Aorta (tissue), 5 donors: ENCODE measurements around the gene RAET1L. TPM values are rescaled to one million over a fixed set of nuclear protein-coding genes. Genes with fewer than 3 reads are reported as not detected.

Experiments
- ATAC-seq: fragments of 200-7000 bp; cut with Tn5 transposase; one replicate; pipeline ENCODE4 v1.9.1; 2022; ENCODE audit warnings: moderate library complexity; ENCODE audit not compliant: low FRiP score
- DNase-seq, 2 donors: peaks; one replicate each; pipeline ENCODE4 v3.0.0-alpha.2; 2020
- H3K27ac ChIP-seq, 2 donors: one replicate each; pipeline ENCODE4 v1.5.1; 2013; ENCODE audit warnings: low read length in 2 of 2, mild to moderate bottlenecking in 2 of 2, moderate library complexity in 2 of 2, control low read depth in 1 of 2, inconsistent platforms in 1 of 2, low read depth in 1 of 2
- H3K27me3 ChIP-seq, 2 donors: one replicate each; pipeline ENCODE4 v1.6.1; 2013; ENCODE audit warnings: control low read depth in 1 of 2, low read length in 1 of 2, mild to moderate bottlenecking in 1 of 2, moderate library complexity in 1 of 2; ENCODE audit not compliant: insufficient read depth in 2 of 2, control insufficient read depth in 1 of 2
- H3K36me3 ChIP-seq, 2 donors: one replicate each; pipeline ENCODE4 v1.6.1; 2013; ENCODE audit warnings: control low read depth in 1 of 2, low read length in 1 of 2, mild to moderate bottlenecking in 1 of 2; ENCODE audit not compliant: insufficient read depth in 2 of 2, control insufficient read depth in 1 of 2
- H3K4me1 ChIP-seq, 2 donors: one replicate each; pipeline ENCODE4 v1.6.1; 2013; ENCODE audit warnings: low read length in 2 of 2, control low read depth in 1 of 2, mild to moderate bottlenecking in 1 of 2, moderate library complexity in 1 of 2; ENCODE audit not compliant: insufficient read depth in 2 of 2, control insufficient read depth in 1 of 2
- H3K4me3 ChIP-seq, 2 donors: one replicate each; pipeline ENCODE4 v1.5.1; 2013; ENCODE audit warnings: low read length in 2 of 2, control low read depth in 1 of 2, mild to moderate bottlenecking in 1 of 2
- H3K9me3 ChIP-seq: one replicate; pipeline ENCODE4 v1.6.1; 2013; ENCODE audit warnings: mild to moderate bottlenecking, low read length; ENCODE audit not compliant: control insufficient read depth
- WGBS, 2 donors: extraction: QIAGEN DNeasy Blood & Tissue Kit; methylation state at CpG; one replicate each; pipeline ENCODE4 v1.1.7; 2013; 5-methylcytosine and 5-hydroxymethylcytosine counted together
- intact Hi-C, 2 donors: fragments of 100-400 bp; cut with DNase I; formaldehyde crosslinking; loops; one replicate each; pipeline versions ENCODE4 v1.14.2 to v1.15.0; 2022
- polyA plus RNA-seq, 2 donors: library from polyadenylated mRNA; stranded (reverse); fragments of 200-250 nt; gene quantifications; one replicate each; pipeline ENCODE4 v1.2.3, GENCODE V29; 2013
- total RNA-seq, 2 donors: library from RNA; stranded (reverse); fragmentation: NEBNext Ultra II Directional; extraction: Animal tissue kit (Norgen Biotek cat#: 25700); gene quantifications; one replicate each; pipeline ENCODE4 v1.2.1, GENCODE V29; 2021
- donor health status: healthy with polysubstance abuse.
- donor health status: Bipolar disorder and iron deficiency.
- donor health status: DM: no; HTN: no; CAD: no.
- donor health status: DM: no; HTN: no; CAD: no.
- donor health status: DM: yes; HTN: yes; CAD: no.

RAET1L gene
- total and polyA plus RNA-seq, 4 donors, result not detected

DNA sequence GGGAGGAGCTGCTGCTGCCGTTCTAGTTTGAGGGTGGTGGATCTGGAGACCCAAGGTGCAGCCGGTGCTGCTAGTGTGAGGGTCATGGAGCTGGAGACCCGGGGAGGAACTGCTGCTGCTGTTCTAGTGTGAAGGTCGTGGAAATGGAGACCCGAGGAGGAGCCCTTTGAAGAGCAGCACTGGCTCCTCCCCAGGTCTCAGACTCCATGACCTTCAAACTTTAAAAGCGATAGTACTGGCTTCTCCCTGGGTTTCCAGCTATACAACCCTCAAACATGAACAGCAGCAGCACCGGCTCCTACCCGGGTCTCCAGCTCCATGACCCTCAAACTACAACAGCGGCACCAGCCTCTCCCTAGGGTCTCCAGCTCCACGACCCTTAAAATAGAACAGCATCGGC is 28.1 kb upstream of the RAET1L start:
- 75 to 77% methylated on average over 11 of the region's 11 CpGs for WGBS, 2 donors
- H3K27me3 ChIP-seq, result no peaks in the 10 kb centered on the region
- DNase-seq, result no peak

DNA sequence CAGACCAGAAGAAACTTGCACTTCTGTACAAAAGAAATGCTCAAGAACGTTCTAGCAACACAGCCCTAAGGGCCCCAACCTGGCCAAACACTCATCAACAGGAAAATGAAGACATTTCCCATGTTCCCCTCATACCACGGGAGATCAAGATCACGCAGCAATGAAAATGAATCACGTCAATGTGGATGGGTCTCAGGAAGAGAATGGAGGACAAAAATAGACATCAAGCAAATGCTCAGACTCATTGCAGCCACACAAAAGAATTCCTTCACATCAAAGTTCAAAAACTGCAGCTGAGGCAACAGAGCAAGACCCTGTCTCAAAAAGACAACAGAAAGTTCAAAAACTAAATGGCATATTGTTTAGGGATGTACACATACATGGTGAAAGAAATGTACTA is 25.5 kb upstream of the RAET1L start:
- H3K27ac ChIP-seq, result no peak overlapping the region
- WGBS, 2 donors, result 53 to 57% methylated on average over 4 of the region's 4 CpGs
- no peaks in the 10 kb centered on the region for H3K9me3 ChIP-seq
- H3K4me1 ChIP-seq, result no peaks in the 10 kb centered on the region
- DNase-seq, result peak in 1 of 2 donors; percentile 1
- H3K27me3 ChIP-seq, result no peaks in the 10 kb centered on the region
- H3K36me3 ChIP-seq, result no peaks in the 10 kb centered on the region
- no peak overlapping the region for H3K4me3 ChIP-seq
- intact Hi-C loops, result no loop called here
- ATAC-seq, result no peak

More for the DNA sequence above, 28.1 kb upstream of the RAET1L start:
- no peaks in the 10 kb centered on the region for H3K36me3 ChIP-seq
- intact Hi-C loops, result no loop called here
- no peak for ATAC-seq
- no peaks in the 10 kb centered on the region for H3K4me1 ChIP-seq
- H3K27ac ChIP-seq, result no peak overlapping the region
- no peak overlapping the region for H3K4me3 ChIP-seq
- no peaks in the 10 kb centered on the region for H3K9me3 ChIP-seq

DNA sequence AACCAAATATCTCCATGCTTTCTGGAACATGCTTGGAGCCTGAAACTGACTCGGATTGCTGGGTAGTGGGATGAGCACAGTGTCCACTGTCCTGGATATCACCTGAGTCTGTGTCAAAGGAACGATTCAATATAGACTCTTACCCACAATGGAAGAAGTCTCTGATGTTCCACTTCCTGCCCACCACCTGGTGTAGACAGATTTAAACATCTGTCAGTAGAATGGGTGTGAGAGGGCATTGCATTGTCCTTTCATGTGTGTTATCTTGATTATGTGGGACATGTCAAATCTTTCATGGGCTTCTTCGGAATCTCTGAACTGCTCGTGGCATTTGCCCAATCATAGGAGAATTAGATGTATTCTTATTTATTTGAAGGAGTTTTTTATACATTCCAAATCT is 22.8 kb upstream of the RAET1L start:
- 76 to 83% methylated on average over 4 of the region's 4 CpGs for WGBS, 2 donors
- H3K9me3 ChIP-seq, result no peaks in the 10 kb centered on the region

DNA sequence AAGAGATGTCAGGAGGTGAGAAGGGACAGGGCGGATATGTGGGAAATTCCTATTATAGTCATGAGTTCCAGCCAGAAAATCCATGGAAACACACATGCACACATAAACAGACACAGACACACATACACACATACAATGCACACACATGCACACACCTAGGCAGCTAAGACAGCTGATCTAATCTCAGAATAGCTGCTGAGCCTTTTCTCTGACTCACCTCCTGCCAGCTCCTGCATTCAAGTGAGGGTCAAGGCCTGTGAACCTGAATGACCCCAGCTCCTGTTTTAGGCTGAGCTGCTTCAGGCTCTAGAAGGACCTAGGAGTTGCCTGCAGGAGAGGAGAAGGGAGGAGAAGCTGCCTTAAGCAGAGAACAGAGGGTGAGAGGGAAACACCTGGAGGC is 21.6 kb upstream of the RAET1L start:
- intact Hi-C loops, result no loop called here
- Histone ChIP-seq H3K4me1 (no peaks in the 10 kb centered on the region), H3K27ac (no peak overlapping the region), H3K9me3 (no peaks in the 10 kb centered on the region), H3K27me3 (no peaks in the 10 kb centered on the region), H3K36me3 (no peaks in the 10 kb centered on the region), H3K4me3 (no peak overlapping the region)
- DNase-seq (peak in 1 of 2 donors; percentile 6), ATAC-seq (no peak)
- WGBS, 2 donors, result 89 to 92% methylated on average over 1 of the region's 1 CpG

More for the DNA sequence above, 22.8 kb upstream of the RAET1L start:
- no peak for ATAC-seq
- intact Hi-C loops, result no loop called here
- Histone ChIP-seq H3K4me1 (no peaks in the 10 kb centered on the region), H3K4me3 (no peak overlapping the region), H3K27me3 (no peaks in the 10 kb centered on the region), H3K36me3 (no peaks in the 10 kb centered on the region), H3K27ac (no peak overlapping the region)
- DNase-seq, result no peak

DNA sequence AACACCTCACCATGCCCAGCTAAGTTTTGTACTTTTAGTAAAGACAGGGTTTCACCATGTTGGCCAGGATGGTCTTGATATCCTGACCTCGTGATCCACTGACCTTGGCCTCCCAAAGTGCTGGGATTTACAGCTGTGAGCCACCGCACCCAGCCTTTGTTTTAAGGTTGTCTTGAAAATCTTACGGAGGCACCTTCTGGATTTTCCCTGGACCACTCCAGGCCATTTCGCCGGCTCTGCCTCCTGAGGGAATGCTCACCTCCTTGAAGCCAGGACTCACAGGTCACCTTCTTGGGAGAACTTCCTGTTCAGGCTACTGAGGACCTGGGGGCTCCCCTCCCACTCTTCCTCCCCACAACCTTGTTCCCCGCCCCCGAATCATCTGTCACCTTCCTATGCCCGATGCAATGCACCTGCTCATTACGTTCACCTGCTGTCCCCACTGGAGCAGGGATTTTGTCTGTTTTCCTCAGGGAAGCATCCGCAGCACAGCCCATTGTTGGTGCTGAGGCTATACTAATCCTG is 19.4 kb upstream of the RAET1L start:
- Histone ChIP-seq H3K27ac (no peak overlapping the region), H3K4me1 (no peaks in the 10 kb centered on the region), H3K36me3 (no peaks in the 10 kb centered on the region), H3K27me3 (no peaks in the 10 kb centered on the region), H3K4me3 (no peak overlapping the region), H3K9me3 (no peaks in the 10 kb centered on the region)
- peak in 1 of 2 donors; percentile 59 for DNase-seq
- ATAC-seq, result no peak
- 92 to 94% methylated on average over 10 of the region's 10 CpGs for WGBS, 2 donors
- intact Hi-C loops, result no loop called here

DNA sequence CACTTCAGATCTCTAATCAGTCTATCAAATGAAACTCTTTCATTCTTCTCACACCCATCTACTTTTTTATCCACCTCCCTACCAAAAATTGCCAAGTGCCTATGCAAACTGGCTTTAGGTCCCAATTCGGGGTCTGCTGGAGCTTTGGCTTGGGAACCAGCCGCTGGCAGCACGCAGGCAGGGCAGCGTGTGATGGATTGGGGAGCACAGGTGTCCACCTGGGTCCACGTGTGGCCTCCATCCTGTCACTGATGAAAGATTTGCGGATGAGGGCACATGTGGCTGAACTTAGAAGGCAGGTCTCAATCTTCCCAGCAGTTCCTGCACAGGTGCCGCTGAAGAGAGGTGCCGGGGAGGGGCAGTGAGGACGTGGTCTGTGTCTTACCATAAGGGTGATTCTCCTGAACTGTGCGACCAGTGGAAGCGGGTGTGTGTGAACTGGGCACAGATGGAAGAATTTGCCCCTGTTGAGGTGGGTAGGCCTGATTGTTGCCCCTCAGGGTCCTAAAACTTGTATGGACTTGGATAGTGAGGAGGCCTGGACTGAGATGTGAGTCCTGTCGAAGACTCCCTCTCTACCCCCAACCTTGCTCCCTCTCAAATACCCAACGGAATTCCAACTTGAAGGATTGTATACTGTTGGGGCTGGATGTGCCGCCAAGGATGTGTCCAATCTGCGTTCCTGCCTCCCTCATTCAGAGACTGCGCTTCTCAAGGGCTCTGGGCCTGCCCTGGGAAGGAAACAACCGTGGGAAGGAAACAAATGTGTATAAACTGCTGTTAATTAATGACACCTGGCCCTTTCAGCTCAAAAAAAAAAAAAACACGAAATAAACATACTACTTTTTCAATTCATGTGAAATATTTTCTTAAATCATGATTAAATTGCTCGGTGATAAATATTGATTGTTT is 18.4 kb upstream of the RAET1L start:
- ATAC-seq (no peak), DNase-seq (peak in 1 of 2 donors; percentile 55)
- no peaks in the 10 kb centered on the region for H3K27me3 ChIP-seq
- no peak overlapping the region for H3K27ac ChIP-seq
- H3K4me3 ChIP-seq, result no peak overlapping the region
- 86% methylated on average over 19 of the region's 19 CpGs for WGBS, 2 donors
- no peaks in the 10 kb centered on the region for H3K9me3 ChIP-seq
- no peaks in the 10 kb centered on the region for H3K36me3 ChIP-seq
- intact Hi-C loops, result no loop called here
- H3K4me1 ChIP-seq, result no peaks in the 10 kb centered on the region

DNA sequence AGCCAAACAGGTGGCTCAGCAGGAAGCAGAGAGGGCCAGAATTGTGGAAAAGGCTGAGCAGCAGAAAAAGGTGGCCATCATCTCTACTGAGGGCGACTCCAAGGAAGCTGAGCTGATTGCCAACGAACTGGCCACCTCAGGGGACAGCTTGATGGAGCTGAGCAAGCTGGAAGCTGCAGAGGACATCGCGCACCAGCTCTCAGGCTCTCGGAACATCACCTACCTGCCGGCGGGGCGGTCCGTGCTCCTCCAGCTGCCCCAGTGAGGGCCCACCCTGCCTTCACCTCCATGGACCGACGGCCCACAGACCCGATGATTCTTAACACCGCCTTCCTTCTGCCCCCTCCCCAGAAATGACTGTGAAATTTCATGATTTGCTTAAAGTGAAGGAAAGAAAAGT is 17.8 kb upstream of the RAET1L start:
- intact Hi-C loops, result no loop called here
- WGBS, 2 donors, result 90 to 94% methylated on average over 13 of the region's 13 CpGs
- no peak overlapping the region for H3K4me3 ChIP-seq
- ATAC-seq, result no peak
- H3K4me1 ChIP-seq, result no peaks in the 10 kb centered on the region
- no peak overlapping the region for H3K27ac ChIP-seq
- no peaks in the 10 kb centered on the region for H3K27me3 ChIP-seq
- DNase-seq, result peak in 1 of 2 donors; percentile 52
- no peaks in the 10 kb centered on the region for H3K9me3 ChIP-seq
- H3K36me3 ChIP-seq, result no peaks in the 10 kb centered on the region

DNA sequence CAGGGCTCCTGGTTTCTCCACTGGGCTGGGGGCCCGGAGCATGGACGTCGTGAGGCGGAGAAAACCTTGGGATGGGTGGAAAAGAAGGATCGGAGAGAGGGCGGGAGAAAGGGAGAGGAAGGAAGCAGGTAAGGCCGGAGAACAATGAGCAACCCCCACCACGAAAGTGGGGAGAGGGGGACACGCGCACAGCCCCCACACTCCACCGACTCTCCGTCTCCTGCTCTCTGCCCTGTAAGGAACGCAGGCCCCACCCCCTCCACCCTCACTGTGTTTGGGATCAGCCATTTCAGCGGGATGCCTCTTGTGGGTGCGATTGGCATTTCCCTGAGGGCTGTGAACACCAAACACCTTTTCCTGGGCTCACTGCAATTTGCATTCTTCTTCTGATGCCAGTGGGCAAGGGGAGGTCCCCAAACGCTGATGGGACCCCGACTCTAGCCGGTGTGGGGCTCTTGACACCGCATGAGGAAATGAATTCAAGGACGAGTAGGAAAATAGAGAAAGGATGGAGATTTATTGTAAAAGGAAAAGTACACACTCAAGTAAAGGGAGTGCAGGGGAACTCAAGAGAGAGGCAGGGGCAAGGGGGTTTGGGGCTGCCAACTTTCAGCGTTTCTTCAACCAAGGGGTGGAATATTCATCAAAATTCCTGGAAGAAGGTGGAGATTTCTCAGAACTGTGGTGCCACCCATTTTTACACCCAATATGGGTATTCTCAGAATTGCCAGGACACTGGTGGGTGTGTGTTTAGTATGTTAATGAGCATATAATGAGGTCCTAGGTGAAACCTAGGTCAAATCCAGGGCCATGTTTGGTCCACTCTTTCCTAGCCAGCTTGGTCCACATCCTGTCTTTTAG is 13.1 kb upstream of the RAET1L start:
- intact Hi-C loops, result no loop called here
- H3K9me3 ChIP-seq, result no peaks in the 10 kb centered on the region
- DNase-seq (peak in 1 of 2 donors; percentile 67), ATAC-seq (no peak)
- H3K27ac ChIP-seq, result no peak overlapping the region
- no peaks in the 10 kb centered on the region for H3K27me3 ChIP-seq
- H3K36me3 ChIP-seq, result no peaks in the 10 kb centered on the region
- H3K4me1 ChIP-seq, result no peaks in the 10 kb centered on the region
- 3 to 4% methylated on average over 21 of the region's 21 CpGs for WGBS, 2 donors
- H3K4me3 ChIP-seq, result no peak overlapping the region
